K562 (cell line): ENCODE results near the gene LRRC14B. TPM values are rescaled to one million over a fixed set of nuclear protein-coding genes. Genes with fewer than 3 reads are reported as not detected.
A peak's percentile ranks its signal among the peaks of the same experiment; 100 is the strongest.

Source experiments
- ATAC-seq: fragments of 200-7000 bp; cut with Tn5 transposase; 3 replicates; pipeline ENCODE4 v1.9.1; 2020; ENCODE audit warnings: moderate library complexity
- BruUV-seq: library from RNA; stranded (reverse); fragments of 400-500 nt; replicated peaks from 2 replicates; lab custom pipeline; 2021; lab: Mats Ljungman, UMichigan
- CTCF ChIA-PET: fragments of 300-600 bp; formaldehyde crosslinking; extraction: SDS; loops from one replicate; lab custom pipeline; 2021; ENCODE audit warnings: low intra/inter-chr PET ratio; lab: Yijun Ruan, JAX
- POLR2A ChIA-PET: fragments of 300-600, 350-650 bp; sonication (Branson Sonifier 250); formaldehyde crosslinking; extraction: SDS; loops from one replicate; lab custom pipeline; 2021; ENCODE audit warnings: antibody characterized with exemption, inconsistent platforms; lab: Yijun Ruan, JAX
- DNase-seq, 4 experiments: peaks; one replicate each; pipeline versions ENCODE4 v3.0.0 to v3.0.0-alpha.2; 2011 to 2018; ENCODE audit warnings: low spot score in 3 of 4, mixed read lengths in 3 of 4; ENCODE audit errors: extremely low read depth in 1 of 4
- FAIRE-seq: peaks from 2 replicates; lab custom pipeline; 2011; peaks lifted over from hg19 to GRCh38; lab: Jason Lieb, UNC
- H2AFZ ChIP-seq: 2 replicates; pipeline ENCODE4 v1.6.0; 2011; ENCODE audit warnings: low read depth, low read length, control low read depth, inconsistent platforms
- H3K27ac ChIP-seq: fragments of 200-600 bp; 3 replicates; pipeline ENCODE4 v1.8.0; 2011; ENCODE audit warnings: low read depth, mild to moderate bottlenecking, control low read depth, inconsistent platforms, low read length, moderate library complexity, mixed read lengths; ENCODE audit errors: extremely low read depth
- H3K27me3 ChIP-seq, 2 experiments: fragments of 300-600 bp in 1 of 2; 2 replicates in 1 of 2; 3 replicates in 1 of 2; pipeline versions ENCODE4 v1.6.0 to v1.8.0; 2011; ENCODE audit warnings: inconsistent platforms in 2 of 2, low read length in 2 of 2, mild to moderate bottlenecking in 1 of 2, mixed read lengths in 1 of 2, moderate library complexity in 1 of 2; ENCODE audit not compliant: control insufficient read depth in 2 of 2, insufficient read depth in 2 of 2
- H3K36me3 ChIP-seq: fragments of 300-600 bp; 3 replicates; pipeline ENCODE4 v1.8.0; 2011; ENCODE audit warnings: mild to moderate bottlenecking, low read length, inconsistent platforms; ENCODE audit not compliant: control insufficient read depth, insufficient read depth
- H3K4me1 ChIP-seq, 2 experiments: fragments of 200-600 bp in 1 of 2; replicated peaks in 1 of 2; 2 replicates in 1 of 2; 3 replicates in 1 of 2; pipeline versions ENCODE4 v1.5.1 to v1.8.0; 2011; ENCODE audit warnings: inconsistent platforms in 2 of 2, low read length in 2 of 2, mild to moderate bottlenecking in 1 of 2, mixed read lengths in 1 of 2, moderate library complexity in 1 of 2; ENCODE audit not compliant: control insufficient read depth in 2 of 2, insufficient read depth in 2 of 2
- H3K4me2 ChIP-seq: 2 replicates; pipeline ENCODE4 v1.6.1; 2011; ENCODE audit warnings: low read length, control low read depth, inconsistent platforms, mixed read lengths; ENCODE audit not compliant: insufficient read depth
- H3K4me3 ChIP-seq: fragments of 200-600 bp; sonication (generic), shearing (Covaris generic); 2 replicates; pipeline ENCODE4 v1.5.1; 2016; ENCODE audit warnings: control low read depth, inconsistent platforms
- H3K79me2 ChIP-seq: fragments of 200-600 bp; 3 replicates; pipeline ENCODE4 v1.8.0; 2011; ENCODE audit warnings: low read length, inconsistent platforms; ENCODE audit not compliant: control insufficient read depth, insufficient read depth
- H3K9ac ChIP-seq, 2 experiments: 2 replicates each; pipeline versions ENCODE4 v1.6.0 to v1.6.1; 2011; ENCODE audit warnings: low read depth in 2 of 2, low read length in 2 of 2, control low read depth in 1 of 2, inconsistent platforms in 1 of 2, mild to moderate bottlenecking in 1 of 2, mixed read lengths in 1 of 2; ENCODE audit not compliant: insufficient read depth in 1 of 2
- H3K9me1 ChIP-seq: one replicate; pipeline ENCODE4 v1.6.0; 2011; ENCODE audit warnings: inconsistent platforms, mild to moderate bottlenecking, low read length, moderate library complexity; ENCODE audit not compliant: control insufficient read depth, insufficient read depth
- H3K9me3 ChIP-seq: replicated peaks from 2 replicates; pipeline ENCODE4 v1.5.1; 2011; ENCODE audit warnings: low read depth, low read length, inconsistent platforms; ENCODE audit not compliant: control insufficient read depth, insufficient read depth
- H4K20me1 ChIP-seq: replicated peaks from 2 replicates; pipeline ENCODE4 v1.6.1; 2011; ENCODE audit warnings: low read length, inconsistent platforms, mixed read lengths; ENCODE audit not compliant: control insufficient read depth, insufficient read depth
- DMBX1 ChIP-seq: fragments of 250-450 bp; sonication (Bioruptor Pico); IDR thresholded peaks from 2 replicates; pipeline ENCODE4 v1.8.0; 2022; ENCODE audit warnings: inconsistent platforms, mild to moderate bottlenecking, moderate library complexity, borderline replicate concordance
- EP300 ChIP-seq: IDR thresholded peaks from 2 replicates; pipeline ENCODE4 v1.6.1; 2012; ENCODE audit warnings: low read length, improper control_type of control experiment
- ETV5 ChIP-seq: sonication (generic); formaldehyde crosslinking; IDR thresholded peaks from 2 replicates; pipeline ENCODE4 v1.4.0; 2020; ENCODE audit warnings: low read depth, mild to moderate bottlenecking, missing genetic modification reagents
- FOXA3 ChIP-seq, 2 experiments: fragments of 450-650 bp in 1 of 2; sonication (generic) in 1 of 2; formaldehyde crosslinking; IDR thresholded peaks in 1 of 2; conservative IDR thresholded peaks in 1 of 2; 2 replicates each; pipeline versions ENCODE4 v1.4.0 to v1.8.0; 2020 to 2022; ENCODE audit warnings: mild to moderate bottlenecking in 2 of 2, missing genetic modification reagents in 1 of 2
- FOXK1 ChIP-seq: sonication (generic); formaldehyde crosslinking; IDR thresholded peaks from 2 replicates; pipeline ENCODE4 v1.8.0; 2022; ENCODE audit warnings: missing genetic modification reagents, mild to moderate bottlenecking, borderline replicate concordance
- GABPA ChIP-seq: fragments of 200-800 bp; sonication (Bioruptor generic); conservative IDR thresholded peaks from 2 replicates; pipeline ENCODE4 v1.6.1; 2016; ENCODE audit warnings: low read depth, missing genetic modification characterization, missing compliant biosample characterization
- KHSRP ChIP-seq: fragments of 450-650 bp; IDR thresholded peaks from 2 replicates; pipeline ENCODE4 v1.6.1; 2017
- POLR2AphosphoS5 ChIP-seq: IDR thresholded peaks from 2 replicates; pipeline ENCODE4 v1.6.1; 2011; ENCODE audit warnings: mild to moderate bottlenecking, low read depth, low read length, moderate library complexity; ENCODE audit not compliant: control insufficient read depth, insufficient read depth
- ZNF561 ChIP-seq: fragments of 450-650 bp; formaldehyde crosslinking; conservative IDR thresholded peaks from 2 replicates; pipeline ENCODE4 v1.4.0; 2020; ENCODE audit warnings: mild to moderate bottlenecking, moderate library complexity
- ZNF589 ChIP-seq: fragments of 200-800 bp; sonication (Bioruptor generic); IDR thresholded peaks from 2 replicates; pipeline ENCODE4 v1.6.1; 2016; ENCODE audit warnings: low read depth, missing genetic modification characterization, missing compliant biosample characterization
- WGBS: fragments of 100-300 bp; shearing (Covaris generic); methylation state at CpG from one replicate; pipeline ENCODE4 v1.1.6; 2016; ENCODE audit warnings: low coverage, mixed read lengths; ENCODE audit not compliant: insufficient coverage; ENCODE audit errors: missing lambda C conversion rate; 5-methylcytosine and 5-hydroxymethylcytosine counted together
- in situ Hi-C: fragments of 300-500 bp; cut with MboI; formaldehyde crosslinking; loops from 4 replicates; pipeline ENCODE4 v1.15.0; 2018; ENCODE audit warnings: inconsistent platforms, mixed read lengths
- intact Hi-C: fragments of 100-400 bp; cut with micrococcal nuclease; formaldehyde crosslinking; loops from 2 replicates; pipeline ENCODE4 v1.14.2; 2022
- polyA plus RNA-seq, 8 experiments: library from polyadenylated mRNA; depleted of rRNA in 4 of 8; stranded (reverse) in 5 of 8; unstranded in 3 of 8; fragments of >200 nt; fragmentation: Nextera tagmentation in 2 of 8; fragmentation: Illumina TruSeq in 1 of 8; extraction: Ambion mirVana in 2 of 8; extraction: Trizol in 1 of 8; gene quantifications; 2 replicates each; pipeline versions ENCODE4 v1.2.1 to v1.2.3, GENCODE V29; 2011 to 2014; ENCODE audit warnings: inconsistent platforms in 1 of 8, missing spikeins in 1 of 8
- total RNA-seq, 7 experiments: library from RNA; depleted of rRNA in 6 of 7; stranded (reverse); fragments of >200 nt in 6 of 7; fragmentation: Illumina TruSeq in 2 of 7; extraction: Trizol in 2 of 7; gene quantifications; 2 replicates each; pipeline versions ENCODE4 v1.2.1 to v1.2.3, GENCODE V29; 2011 to 2021; ENCODE audit warnings: low replicate concordance in 1 of 7
- TF ChIP-seq, protein P1 (sequence below): fragments of 250-450 bp; sonication (Bioruptor Pico); IDR thresholded peaks from 2 replicates; pipeline ENCODE4 v1.6.1; 2021; ENCODE audit warnings: mild to moderate bottlenecking
- TF ChIP-seq, protein P2 (sequence below): fragments of 450-650 bp; conservative IDR thresholded peaks from 2 replicates; pipeline ENCODE4 v1.6.1; 2016; ENCODE audit warnings: missing genetic modification characterization, low read depth, mild to moderate bottlenecking, missing compliant biosample characterization, moderate library complexity
- TF ChIP-seq, protein P3 (sequence below), 2 experiments: fragments of 450-650 bp; IDR thresholded peaks; 2 replicates each; pipeline ENCODE4 v1.6.1; 2016; ENCODE audit warnings: mild to moderate bottlenecking in 2 of 2, borderline replicate concordance in 1 of 2, low read depth in 1 of 2, moderate library complexity in 1 of 2

LRRC14B gene
- total and polyA plus RNA-seq, 9 of the 15 experiments (the other 6 are each of a cell fraction or from before 2014, with no cell fraction given) = not detected

DNA sequence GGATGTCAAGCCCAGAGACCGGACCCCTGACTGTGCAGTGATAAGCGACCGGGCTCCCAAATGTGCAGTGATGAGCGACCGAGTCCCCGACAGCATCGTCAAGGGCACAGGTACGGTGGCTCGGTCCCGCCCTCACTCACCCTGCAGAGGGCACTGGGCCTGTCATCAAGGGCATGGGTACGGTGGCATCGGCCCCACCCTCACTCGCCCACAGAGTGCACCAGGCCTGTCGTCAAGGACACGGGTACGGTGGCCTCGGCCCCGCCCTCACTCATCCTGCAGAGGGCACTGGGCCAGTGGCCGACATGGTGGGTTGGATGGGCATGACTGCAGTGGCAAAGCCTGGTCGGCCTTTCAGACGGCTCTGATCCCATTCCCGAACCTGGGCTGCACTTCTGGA, 9.7 kb upstream of the LRRC14B start:
- CTCF ChIA-PET = no interaction called here
- intact Hi-C loops = no loop called here
- H3K79me2 ChIP-seq = no peaks in the 10 kb centered on the region
- peaks cover 70 to 79% of the 10 kb centered on the region in 2 experiments for H3K27me3 ChIP-seq
- peaks cover 0 to 15% of the 10 kb centered on the region in 2 experiments; a peak in 1 of 5 replicates for H3K4me1 ChIP-seq
- peaks cover 12% of the 10 kb centered on the region for H4K20me1 ChIP-seq
- no peak for ATAC-seq
- in situ Hi-C loops = no loop called here
- H3K9ac ChIP-seq = peak overlapping the region in 1 of 2 experiments; percentile 13; a peak in 1 of 4 replicates
- no peak overlapping the region for H3K4me3 ChIP-seq
- no peak for DNase-seq
- BruUV-seq = no TSS peak
- H2AFZ ChIP-seq = no peak overlapping the region
- H3K9me3 ChIP-seq = no peaks in the 10 kb centered on the region
- H3K4me2 ChIP-seq = no peak overlapping the region
- POLR2A ChIA-PET = no interaction called here
- no peaks in the 10 kb centered on the region for H3K9me1 ChIP-seq
- WGBS = 4% methylated on average over 22 of the region's 22 CpGs
- H3K36me3 ChIP-seq = no peaks in the 10 kb centered on the region
- H3K27ac ChIP-seq = no peak overlapping the region
- no peak for FAIRE-seq
- TF ChIP-seq GABPA (no peak), EP300 (no peak), DMBX1 (CRISPR knock-in tag) (no peak), ZNF589 (CRISPR knock-in tag) (no peak), ZNF561 (CRISPR knock-in tag) (no peak), FOXK1 (no peak), KHSRP (no peak), POLR2AphosphoS5 (no peak), ETV5 (CRISPR knock-in tag) (no peak), FOXA3 (CRISPR knock-in tag; conservative IDR thresholded peaks at IDR 0.05 in 1 of 2, IDR thresholded peaks at IDR 0.05 in 1 of 2) (no peak)
- TF ChIP-seq, protein P1, sequence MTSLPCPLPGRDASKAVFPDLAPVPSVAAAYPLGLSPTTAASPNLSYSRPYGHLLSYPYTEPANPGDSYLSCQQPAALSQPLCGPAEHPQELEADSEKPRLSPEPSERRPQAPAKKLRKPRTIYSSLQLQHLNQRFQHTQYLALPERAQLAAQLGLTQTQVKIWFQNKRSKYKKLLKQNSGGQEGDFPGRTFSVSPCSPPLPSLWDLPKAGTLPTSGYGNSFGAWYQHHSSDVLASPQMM = no peak
- TF ChIP-seq, protein P2, sequence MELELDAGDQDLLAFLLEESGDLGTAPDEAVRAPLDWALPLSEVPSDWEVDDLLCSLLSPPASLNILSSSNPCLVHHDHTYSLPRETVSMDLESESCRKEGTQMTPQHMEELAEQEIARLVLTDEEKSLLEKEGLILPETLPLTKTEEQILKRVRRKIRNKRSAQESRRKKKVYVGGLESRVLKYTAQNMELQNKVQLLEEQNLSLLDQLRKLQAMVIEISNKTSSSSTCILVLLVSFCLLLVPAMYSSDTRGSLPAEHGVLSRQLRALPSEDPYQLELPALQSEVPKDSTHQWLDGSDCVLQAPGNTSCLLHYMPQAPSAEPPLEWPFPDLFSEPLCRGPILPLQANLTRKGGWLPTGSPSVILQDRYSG = no peak
- TF ChIP-seq, protein P3, sequence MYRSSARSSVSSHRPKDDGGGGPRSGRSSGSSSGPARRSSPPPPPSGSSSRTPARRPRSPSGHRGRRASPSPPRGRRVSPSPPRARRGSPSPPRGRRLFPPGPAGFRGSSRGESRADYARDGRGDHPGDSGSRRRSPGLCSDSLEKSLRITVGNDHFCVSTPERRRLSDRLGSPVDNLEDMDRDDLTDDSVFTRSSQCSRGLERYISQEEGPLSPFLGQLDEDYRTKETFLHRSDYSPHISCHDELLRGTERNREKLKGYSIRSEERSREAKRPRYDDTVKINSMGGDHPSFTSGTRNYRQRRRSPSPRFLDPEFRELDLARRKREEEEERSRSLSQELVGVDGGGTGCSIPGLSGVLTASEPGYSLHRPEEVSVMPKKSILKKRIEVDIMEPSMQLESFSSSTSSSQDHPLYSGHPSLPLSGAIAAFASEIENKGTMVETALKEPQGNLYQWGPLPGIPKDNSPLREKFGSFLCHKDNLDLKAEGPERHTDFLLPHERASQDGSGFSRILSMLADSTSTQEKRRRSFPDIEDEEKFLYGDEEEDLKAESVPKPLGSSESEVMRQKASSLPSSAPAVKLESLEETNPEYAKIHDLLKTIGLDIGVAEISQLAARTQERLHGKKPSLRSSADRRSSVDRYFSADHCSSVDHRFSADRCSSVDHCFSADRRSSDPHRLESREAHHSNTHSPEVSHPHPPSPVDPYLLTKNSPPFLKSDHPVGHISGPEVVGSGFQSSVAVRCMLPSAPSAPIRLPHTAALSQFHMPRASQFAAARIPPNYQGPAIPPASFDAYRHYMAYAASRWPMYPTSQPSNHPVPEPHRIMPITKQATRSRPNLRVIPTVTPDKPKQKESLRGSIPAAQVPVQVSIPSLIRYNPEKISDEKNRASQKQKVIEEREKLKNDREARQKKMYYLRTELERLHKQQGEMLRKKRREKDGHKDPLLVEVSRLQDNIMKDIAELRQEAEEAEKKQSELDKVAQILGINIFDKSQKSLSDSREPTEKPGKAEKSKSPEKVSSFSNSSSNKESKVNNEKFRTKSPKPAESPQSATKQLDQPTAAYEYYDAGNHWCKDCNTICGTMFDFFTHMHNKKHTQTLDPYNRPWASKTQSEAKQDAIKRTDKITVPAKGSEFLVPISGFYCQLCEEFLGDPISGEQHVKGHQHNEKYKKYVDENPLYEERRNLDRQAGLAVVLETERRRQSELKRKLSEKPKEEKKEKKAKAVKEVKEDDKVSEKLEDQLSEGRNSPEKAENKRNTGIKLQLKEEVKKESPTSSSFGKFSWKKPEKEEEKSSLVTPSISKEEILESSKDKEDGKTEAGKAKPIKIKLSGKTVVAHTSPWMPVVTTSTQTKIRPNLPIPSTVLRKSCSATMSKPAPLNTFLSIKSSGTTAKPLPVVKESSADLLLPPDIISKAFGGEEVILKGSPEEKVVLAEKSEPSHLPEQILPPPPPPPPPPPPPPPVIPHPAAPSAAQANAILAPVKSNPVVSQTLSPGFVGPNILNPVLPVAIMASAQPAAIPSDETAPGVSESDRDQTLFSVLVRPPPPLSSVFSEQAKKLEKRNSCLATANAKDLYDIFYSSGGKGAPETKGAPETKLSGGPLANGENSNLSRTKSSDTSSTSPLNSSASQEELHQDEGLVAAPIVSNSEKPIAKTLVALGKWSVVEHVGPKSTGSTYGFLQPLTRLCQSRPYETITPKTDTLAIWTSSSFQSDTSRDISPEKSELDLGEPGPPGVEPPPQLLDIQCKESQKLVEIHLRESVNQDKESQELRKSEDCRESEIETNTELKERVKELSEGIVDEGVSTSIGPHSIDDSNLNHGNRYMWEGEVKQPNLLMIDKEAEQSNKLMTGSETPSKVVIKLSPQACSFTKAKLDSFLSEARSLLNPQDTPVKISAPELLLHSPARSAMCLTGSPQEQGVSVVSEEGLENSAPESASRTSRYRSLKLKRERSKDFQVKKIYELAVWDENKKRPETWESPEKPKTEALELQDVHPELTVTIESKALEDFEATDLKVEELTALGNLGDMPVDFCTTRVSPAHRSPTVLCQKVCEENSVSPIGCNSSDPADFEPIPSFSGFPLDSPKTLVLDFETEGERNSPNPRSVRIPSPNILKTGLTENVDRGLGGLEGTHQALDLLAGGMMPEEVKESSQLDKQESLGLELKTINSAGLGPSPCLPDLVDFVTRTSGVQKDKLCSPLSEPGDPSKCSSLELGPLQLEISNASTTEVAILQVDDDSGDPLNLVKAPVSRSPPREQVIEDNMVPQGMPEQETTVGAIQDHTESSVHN (IDR thresholded peaks at IDR 0.05; ENCODE audit: borderline replicate concordance in 1 of 2, low read depth in 1 of 2) = no peak
